ENCODE results near the gene PARD6B. TPM values are rescaled to one million over a fixed set of nuclear protein-coding genes. Genes with fewer than 3 reads are reported as not detected.

PARD6B gene
- total and polyA plus RNA-seq, 2 of the 13 experiments (the other 11 are each of a cell fraction or from before 2014, with no cell fraction given), result 6.9 to 22.2 TPM

DNA sequence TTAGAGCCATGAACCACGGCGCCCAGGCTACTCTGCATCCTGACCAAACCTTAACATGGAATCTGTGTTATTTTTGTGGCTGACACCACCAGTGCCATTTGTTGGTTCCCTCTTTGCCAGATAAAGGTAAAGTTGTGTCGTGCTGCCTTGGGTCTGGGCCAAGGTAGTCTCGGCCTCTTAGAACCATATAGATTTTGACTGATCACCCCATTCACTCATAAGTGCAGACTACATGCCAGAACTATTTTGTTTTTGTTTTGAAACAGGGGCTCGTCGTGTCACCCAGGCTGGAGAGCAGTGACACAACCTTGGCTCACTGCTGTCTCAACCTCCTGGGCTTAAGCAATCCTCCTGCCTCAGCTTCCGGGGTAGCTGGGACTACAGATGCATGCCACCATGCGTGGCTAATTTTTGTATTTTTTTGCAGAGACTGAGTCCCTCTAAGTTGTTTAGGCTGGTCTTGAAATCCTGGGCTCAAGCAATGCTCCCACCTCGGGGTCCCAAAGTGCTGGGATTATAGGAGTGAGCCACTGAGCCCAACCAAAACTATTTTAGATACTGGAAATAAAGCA, 20.8 kb upstream of the PARD6B start (continued):
- TF ChIP-seq, protein P1, sequence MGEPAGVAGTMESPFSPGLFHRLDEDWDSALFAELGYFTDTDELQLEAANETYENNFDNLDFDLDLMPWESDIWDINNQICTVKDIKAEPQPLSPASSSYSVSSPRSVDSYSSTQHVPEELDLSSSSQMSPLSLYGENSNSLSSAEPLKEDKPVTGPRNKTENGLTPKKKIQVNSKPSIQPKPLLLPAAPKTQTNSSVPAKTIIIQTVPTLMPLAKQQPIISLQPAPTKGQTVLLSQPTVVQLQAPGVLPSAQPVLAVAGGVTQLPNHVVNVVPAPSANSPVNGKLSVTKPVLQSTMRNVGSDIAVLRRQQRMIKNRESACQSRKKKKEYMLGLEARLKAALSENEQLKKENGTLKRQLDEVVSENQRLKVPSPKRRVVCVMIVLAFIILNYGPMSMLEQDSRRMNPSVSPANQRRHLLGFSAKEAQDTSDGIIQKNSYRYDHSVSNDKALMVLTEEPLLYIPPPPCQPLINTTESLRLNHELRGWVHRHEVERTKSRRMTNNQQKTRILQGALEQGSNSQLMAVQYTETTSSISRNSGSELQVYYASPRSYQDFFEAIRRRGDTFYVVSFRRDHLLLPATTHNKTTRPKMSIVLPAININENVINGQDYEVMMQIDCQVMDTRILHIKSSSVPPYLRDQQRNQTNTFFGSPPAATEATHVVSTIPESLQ (CRISPR knock-in tag; conservative IDR thresholded peaks at IDR 0.05), result no peak
- TF ChIP-seq ZNF33B (CRISPR knock-in tag; IDR thresholded peaks at IDR 0.05), result no peak
- TF ChIP-seq ZNF780A (CRISPR knock-in tag; IDR thresholded peaks at IDR 0.05), result no peak
- TF ChIP-seq EHMT2 (IDR thresholded peaks at IDR 0.05; ENCODE audit: borderline replicate concordance, low read depth, low read length), result no peak
- TF ChIP-seq THAP8 (CRISPR knock-in tag; IDR thresholded peaks at IDR 0.05; ENCODE audit: borderline replicate concordance), result no peak
- TF ChIP-seq ZNF678 (CRISPR knock-in tag; IDR thresholded peaks at IDR 0.05), result no peak
- TF ChIP-seq ARHGAP35 (CRISPR knock-in tag; IDR thresholded peaks at IDR 0.05; ENCODE audit: borderline replicate concordance), result no peak
- TF ChIP-seq HOXD1 (CRISPR knock-in tag; IDR thresholded peaks at IDR 0.05), result no peak
- peak; percentile 40; the same call in 1 of the 2 replicates for TF ChIP-seq ZNF629 (CRISPR knock-in tag; conservative IDR thresholded peaks at IDR 0.05)
- TF ChIP-seq KDM4B (CRISPR knock-in tag; IDR thresholded peaks at IDR 0.05), result no peak; the same call in 1 of the 2 replicates
- no peak for TF ChIP-seq ZBTB21 (CRISPR knock-in tag; IDR thresholded peaks at IDR 0.05)
- no peak for TF ChIP-seq THYN1 (CRISPR knock-in tag; IDR thresholded peaks at IDR 0.05; ENCODE audit: borderline replicate concordance, low read depth)
- TF ChIP-seq FOXO1 (CRISPR knock-in tag; IDR thresholded peaks at IDR 0.05), result no peak; the same call in 1 of the 2 replicates

Measured in HepG2 (cell line).